IPS DF 6.9 (cell line): Measurements from ENCODE around the gene ERP44.

Source experiments
- DNase-seq: peaks from one replicate; pipeline ENCODE4 v3.0.0-alpha.2; 2013; ENCODE audit warnings: low read depth, low spot score
- H3K27ac ChIP-seq: one replicate; pipeline ENCODE4 v1.5.1; 2013; ENCODE audit warnings: low read length, control low read depth
- H3K27me3 ChIP-seq: 2 replicates; pipeline ENCODE4 v1.6.1; 2013; ENCODE audit warnings: mild to moderate bottlenecking, low read length; ENCODE audit not compliant: control insufficient read depth, insufficient read depth
- H3K36me3 ChIP-seq: 2 replicates; pipeline ENCODE4 v1.6.1; 2013; ENCODE audit warnings: low read length; ENCODE audit not compliant: control insufficient read depth, insufficient read depth
- H3K4me1 ChIP-seq: 2 replicates; pipeline ENCODE4 v1.6.1; 2013; ENCODE audit warnings: low read length; ENCODE audit not compliant: control insufficient read depth, insufficient read depth
- H3K4me3 ChIP-seq: 2 replicates; pipeline ENCODE4 v1.5.1; 2013; ENCODE audit warnings: mild to moderate bottlenecking, low read length
- H3K9me3 ChIP-seq: 2 replicates; pipeline ENCODE4 v1.6.1; 2013; ENCODE audit warnings: low read length, inconsistent platforms; ENCODE audit not compliant: control insufficient read depth, insufficient read depth
- WGBS: extraction: QIAGEN DNeasy Blood & Tissue Kit; methylation state at CpG from one replicate; pipeline ENCODE4 v1.1.7; 2013; ENCODE audit warnings: mixed read lengths, missing lambda C conversion rate; ENCODE audit not compliant: insufficient read length, insufficient coverage; 5-methylcytosine and 5-hydroxymethylcytosine counted together

ERP44 gene

GRCh38 chr9:99953861-99954507 lies 144.8 kb downstream of the ERP44 start:
- Histone ChIP-seq H3K4me3 (no peak overlapping the region), H3K27ac (no peak overlapping the region), H3K36me3 (no peaks in the 10 kb centered on the region), H3K4me1 (no peaks in the 10 kb centered on the region), H3K9me3 (no peaks in the 10 kb centered on the region), H3K27me3 (no peaks in the 10 kb centered on the region)
- no CpG with 5 or more reads among the region's 3 CpGs for WGBS
- no peak for DNase-seq

GRCh38 chr9:99948896-99949295 lies 149.9 kb downstream of the ERP44 start:
- Histone ChIP-seq H3K36me3 (no peaks in the 10 kb centered on the region), H3K9me3 (no peaks in the 10 kb centered on the region), H3K27me3 (no peaks in the 10 kb centered on the region), H3K4me3 (no peak overlapping the region), H3K4me1 (no peaks in the 10 kb centered on the region), H3K27ac (no peak overlapping the region)
- no peak for DNase-seq

GRCh38 chr9:99948482-99948881 lies 150.3 kb downstream of the ERP44 start:
- Histone ChIP-seq H3K27me3 (no peaks in the 10 kb centered on the region), H3K9me3 (no peaks in the 10 kb centered on the region), H3K4me3 (no peak overlapping the region), H3K4me1 (no peaks in the 10 kb centered on the region), H3K27ac (no peak overlapping the region), H3K36me3 (no peaks in the 10 kb centered on the region)
- 100% methylated on average over 2 of the region's 2 CpGs for WGBS
- DNase-seq: no peak

GRCh38 chr9:99947395-99947794 lies 151.4 kb downstream of the ERP44 start:
- no peaks in the 10 kb centered on the region for H3K4me1 ChIP-seq
- no peak for DNase-seq
- no peaks in the 10 kb centered on the region for H3K9me3 ChIP-seq
- H3K36me3 ChIP-seq: no peaks in the 10 kb centered on the region
- no peaks in the 10 kb centered on the region for H3K27me3 ChIP-seq
- H3K4me3 ChIP-seq: no peak overlapping the region
- WGBS: no CpG with 5 or more reads among the region's 3 CpGs
- H3K27ac ChIP-seq: no peak overlapping the region

GRCh38 chr9:99936947-99937587 lies 161.7 kb downstream of the ERP44 start:
- Histone ChIP-seq H3K27me3 (no peaks in the 10 kb centered on the region), H3K4me1 (no peaks in the 10 kb centered on the region), H3K36me3 (no peaks in the 10 kb centered on the region), H3K9me3 (no peaks in the 10 kb centered on the region), H3K27ac (no peak overlapping the region), H3K4me3 (no peak overlapping the region)
- DNase-seq: no peak
- no CpG with 5 or more reads among the region's 4 CpGs for WGBS

- H3K36me3 ChIP-seq: no peaks in the 10 kb centered on the region
- no CpG with 5 or more reads among the region's 6 CpGs for WGBS
- H3K27me3 ChIP-seq: no peaks in the 10 kb centered on the region
- H3K9me3 ChIP-seq: no peaks in the 10 kb centered on the region
- no peak for DNase-seq
- no peak overlapping the region for H3K4me3 ChIP-seq
- no peak overlapping the region for H3K27ac ChIP-seq
- no peaks in the 10 kb centered on the region for H3K4me1 ChIP-seq
These were observed 167.5 kb downstream of the ERP44 start for GRCh38 chr9:99931155-99931840.

- H3K27me3 ChIP-seq: no peaks in the 10 kb centered on the region
- no CpG with 5 or more reads among the region's 2 CpGs for WGBS
- H3K36me3 ChIP-seq: no peaks in the 10 kb centered on the region
- H3K4me1 ChIP-seq: no peaks in the 10 kb centered on the region
- H3K27ac ChIP-seq: no peak overlapping the region
- H3K4me3 ChIP-seq: no peak overlapping the region
- no peak for DNase-seq
- H3K9me3 ChIP-seq: no peaks in the 10 kb centered on the region
These were observed 169.1 kb downstream of the ERP44 start for GRCh38 chr9:99929652-99930051.
